G401 (cell line): ENCODE measurements around the gene TAF11. TPM values are rescaled to one million over a fixed set of nuclear protein-coding genes. Genes with fewer than 3 reads are reported as not detected.
A peak's percentile ranks its signal among the peaks of the same experiment; 100 is the strongest.
"Not testable (repeated sequence)": the region's sequence is repeated elsewhere in the genome, so short reads cannot be mapped to it uniquely, and the experiment has no call there.

Source experiments
- DNase-seq: peaks from one replicate; pipeline ENCODE4 v3.0.0-alpha.2; 2015; ENCODE audit warnings: low spot score
- in situ Hi-C: cut with HindIII; loops from 2 replicates; pipeline ENCODE4 v1.10.0; 2016; ENCODE audit warnings: low sequenced_read_pairs, mixed read lengths
- total RNA-seq: library from RNA; depleted of rRNA; stranded (reverse); fragments of >200 nt; shearing (Covaris generic); gene quantifications from 2 replicates; pipeline ENCODE4 v1.2.3, GENCODE V29; 2014

The TAF11 gene
- total RNA-seq, 1 experiment from 2014 or later, result 79.8 TPM

DNA sequence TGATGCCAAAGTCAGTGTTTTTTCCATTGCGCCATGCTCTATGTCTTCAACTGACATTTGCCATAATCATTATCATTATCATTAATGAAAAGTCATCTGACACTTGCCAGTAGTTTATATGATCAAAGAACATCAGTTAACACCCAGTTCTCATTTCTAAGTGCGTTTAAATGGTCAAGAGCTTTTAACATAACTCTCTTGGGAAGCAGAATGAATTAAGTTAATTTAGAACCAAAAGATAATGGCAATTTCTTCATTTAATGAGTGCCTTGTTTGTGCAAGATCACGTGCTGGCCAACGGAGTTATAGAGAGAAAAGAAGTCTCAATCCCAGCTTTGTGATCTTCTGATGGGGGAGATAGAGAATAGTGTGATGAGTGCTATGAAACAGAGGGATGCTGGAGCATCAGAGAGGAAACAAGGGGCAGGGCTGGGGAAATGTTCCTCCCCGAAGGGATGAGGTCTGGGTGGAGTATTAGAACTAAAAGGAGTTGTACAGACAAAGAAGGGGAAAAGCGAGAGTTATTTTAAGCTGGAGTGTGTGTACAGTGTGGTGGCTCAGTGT lies 21.6 kb upstream of the TAF11 start:
- no peak for DNase-seq
- in situ Hi-C loops, result no loop called here

DNA sequence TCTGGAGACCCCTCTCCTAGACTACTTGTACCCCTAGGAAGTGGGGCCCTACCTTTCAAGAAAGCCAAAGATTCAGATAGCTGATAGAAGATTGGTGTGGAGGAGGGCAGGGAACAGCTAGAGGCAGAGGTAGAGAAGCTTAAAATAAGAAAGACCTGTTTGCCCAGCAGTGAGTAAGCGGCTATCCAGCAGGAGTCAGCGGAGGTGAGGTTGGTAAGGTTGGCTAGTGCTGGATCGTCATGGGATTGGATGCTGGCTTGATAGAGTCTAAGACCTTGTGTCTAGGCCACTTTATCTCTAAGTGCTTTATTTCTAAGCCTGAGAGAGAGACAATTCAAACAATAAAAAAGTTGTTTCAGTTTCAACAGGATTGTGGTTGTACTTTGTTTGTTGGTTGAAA lies 20.4 kb upstream of the TAF11 start:
- in situ Hi-C loops, result no loop called here
- DNase-seq, result no peak

DNA sequence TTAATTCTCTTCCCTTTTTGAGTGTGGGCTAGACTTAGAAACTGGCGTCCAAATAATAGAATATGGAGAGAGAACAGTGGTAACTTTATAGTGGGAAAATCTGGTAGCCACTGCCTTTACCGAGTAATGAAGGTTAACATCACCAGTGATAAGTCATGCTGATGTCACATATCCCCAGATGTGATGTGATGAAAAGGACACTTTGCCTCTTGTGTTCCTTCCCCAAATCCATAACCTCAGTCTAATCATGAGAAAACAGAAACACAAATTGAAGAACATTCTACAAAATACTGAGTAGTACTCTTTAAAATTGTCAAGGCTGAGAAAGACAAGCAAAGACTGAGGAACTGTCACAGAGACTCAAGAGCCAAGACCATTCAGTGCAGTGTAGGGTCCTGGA lies 19.0 kb upstream of the TAF11 start:
- DNase-seq, result no peak
- in situ Hi-C loops, result no loop called here

DNA sequence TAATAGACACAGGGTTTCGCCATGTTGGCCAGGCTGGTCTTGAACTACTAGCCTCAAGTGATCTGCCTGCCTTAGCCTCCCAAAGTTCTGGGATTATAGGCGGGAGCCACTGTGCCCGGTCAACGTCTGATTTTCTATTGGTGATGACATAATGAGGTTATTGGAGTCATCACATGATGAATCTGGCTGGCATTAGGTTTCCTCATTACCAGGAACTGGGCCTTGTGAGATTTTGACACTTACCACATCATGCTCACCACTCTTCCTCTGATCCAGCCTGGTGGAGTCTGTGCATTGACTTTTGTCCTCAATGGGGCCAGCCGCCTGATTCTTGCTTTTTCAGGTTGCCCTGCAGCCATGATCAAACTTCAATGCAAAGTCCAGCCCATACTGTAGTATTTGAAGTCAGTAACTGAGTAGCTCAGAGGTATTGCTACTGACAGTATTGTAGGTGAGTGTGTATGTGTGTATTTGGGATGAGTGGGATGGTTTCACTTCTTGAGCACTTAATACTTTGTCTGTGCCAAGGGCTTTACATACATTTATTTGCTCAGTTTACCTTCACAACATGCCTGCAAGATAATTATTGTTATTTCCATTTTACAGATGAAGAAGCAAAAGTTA lies 17.3 kb upstream of the TAF11 start:
- in situ Hi-C loops, result no loop called here
- no peak for DNase-seq

DNA sequence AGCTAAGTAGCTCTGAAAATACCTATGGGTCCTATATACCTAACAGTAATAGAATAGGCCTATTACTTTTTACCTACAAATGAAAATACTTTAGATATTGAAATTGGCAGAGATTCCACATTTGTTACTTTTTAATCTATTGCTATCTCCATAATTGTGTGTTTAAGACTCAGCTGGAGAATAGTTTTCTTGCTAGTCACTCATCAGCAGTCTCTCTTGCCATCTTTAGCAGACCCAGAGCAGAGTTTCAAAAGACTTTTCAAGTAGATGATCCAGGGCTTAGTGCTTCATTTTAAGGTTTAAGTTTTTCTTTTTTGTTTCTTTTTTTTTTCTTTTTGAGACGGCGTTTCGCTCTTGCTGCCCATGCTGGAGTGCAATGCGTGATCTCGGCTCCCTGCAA lies 14.1 kb upstream of the TAF11 start:
- in situ Hi-C loops, result no loop called here
- no peak for DNase-seq

DNA sequence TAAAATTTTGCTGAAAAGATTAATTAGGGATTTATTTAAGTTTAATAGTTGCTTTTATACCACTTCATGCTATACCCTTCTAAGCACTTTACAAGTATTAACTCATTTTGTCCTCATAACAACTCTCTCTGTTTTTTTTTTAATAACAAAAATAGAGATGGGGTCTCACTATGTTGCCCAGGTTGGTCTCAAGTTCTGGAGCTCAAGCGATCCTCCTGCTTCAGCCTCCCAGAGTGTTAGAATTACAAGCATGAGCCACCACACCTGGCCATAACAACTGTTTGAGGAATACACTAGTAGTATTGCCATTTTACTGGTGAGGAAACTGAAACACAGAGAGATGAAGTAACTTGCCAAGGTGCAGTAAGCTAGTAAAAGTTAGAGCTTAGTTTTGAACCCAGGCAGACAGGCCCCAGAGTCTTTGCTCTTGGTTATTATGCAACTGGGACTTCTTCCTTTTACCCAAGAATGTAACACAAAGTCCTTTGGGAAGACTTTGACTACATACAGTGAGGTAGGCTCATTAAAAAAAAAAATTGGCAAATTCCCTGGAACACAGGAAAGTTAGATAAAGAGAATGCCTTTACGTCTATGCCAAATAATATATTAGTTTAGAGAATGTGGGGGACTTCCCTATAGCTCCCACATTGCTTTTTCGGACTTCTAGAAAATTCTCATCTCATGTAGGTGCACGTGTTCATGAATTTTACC lies 12.6 kb upstream of the TAF11 start:
- in situ Hi-C loops, result no loop called here
- DNase-seq, result no peak

DNA sequence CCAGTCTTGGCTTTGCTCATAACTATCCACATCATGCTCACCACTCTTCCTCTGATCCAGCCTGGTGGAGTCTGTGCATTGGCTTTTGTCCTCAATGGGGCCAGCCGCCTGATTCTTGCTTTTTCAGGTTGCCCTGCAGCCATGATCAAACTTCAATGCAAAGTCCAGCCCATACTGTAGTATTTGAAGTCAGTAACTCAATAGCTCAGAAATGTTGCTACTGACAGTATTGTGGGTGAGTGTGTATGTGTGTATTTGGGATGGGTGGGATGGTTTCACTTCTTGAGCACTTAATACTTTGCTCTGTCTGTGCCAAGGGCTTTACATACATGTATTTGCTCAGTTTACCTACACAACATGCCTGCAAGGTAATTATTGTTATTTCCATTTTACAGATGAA lies 11.9 kb upstream of the TAF11 start:
- DNase-seq, in situ Hi-C loops: not testable (repeated sequence)

DNA sequence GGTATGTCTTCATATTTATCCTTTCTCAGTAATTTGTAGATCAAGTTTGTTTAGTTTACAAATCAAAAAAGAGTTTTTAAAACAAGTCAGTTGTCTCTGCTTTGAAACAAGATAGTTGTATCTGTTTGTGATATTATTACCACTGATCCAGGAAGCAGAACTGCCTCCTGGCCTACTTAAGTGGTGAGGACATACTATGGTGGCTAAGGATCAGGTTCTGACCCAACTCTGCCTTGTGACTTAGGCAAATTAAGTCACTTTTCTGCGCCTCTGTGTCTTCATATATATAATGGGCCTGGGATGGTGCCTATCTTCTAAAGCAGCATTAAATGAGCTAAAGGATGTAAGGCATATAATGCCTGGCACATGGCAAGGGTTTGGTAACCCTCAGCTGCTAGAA lies 9.9 kb upstream of the TAF11 start:
- in situ Hi-C loops, result no loop called here
- no peak for DNase-seq

DNA sequence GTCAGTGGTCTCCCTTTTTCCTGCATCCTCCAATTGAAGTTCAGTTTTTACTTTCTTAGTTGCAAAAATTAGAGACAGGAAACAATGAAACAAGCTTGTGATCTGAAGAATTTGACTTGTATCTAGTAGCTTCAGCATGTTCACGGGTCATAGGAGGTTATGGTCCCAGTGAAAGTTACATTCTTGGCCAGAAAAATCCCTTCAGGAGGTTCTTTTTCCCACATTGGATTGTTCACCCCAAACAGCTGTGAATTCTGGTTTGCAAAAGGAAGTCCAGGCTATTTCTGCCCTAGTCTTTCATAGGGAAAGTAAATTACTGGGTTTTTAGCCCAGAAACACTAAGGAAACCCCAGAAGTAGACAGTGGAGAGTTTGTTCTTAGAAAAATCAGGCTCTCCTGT lies 9.3 kb upstream of the TAF11 start:
- DNase-seq, result no peak
- in situ Hi-C loops, result no loop called here

DNA sequence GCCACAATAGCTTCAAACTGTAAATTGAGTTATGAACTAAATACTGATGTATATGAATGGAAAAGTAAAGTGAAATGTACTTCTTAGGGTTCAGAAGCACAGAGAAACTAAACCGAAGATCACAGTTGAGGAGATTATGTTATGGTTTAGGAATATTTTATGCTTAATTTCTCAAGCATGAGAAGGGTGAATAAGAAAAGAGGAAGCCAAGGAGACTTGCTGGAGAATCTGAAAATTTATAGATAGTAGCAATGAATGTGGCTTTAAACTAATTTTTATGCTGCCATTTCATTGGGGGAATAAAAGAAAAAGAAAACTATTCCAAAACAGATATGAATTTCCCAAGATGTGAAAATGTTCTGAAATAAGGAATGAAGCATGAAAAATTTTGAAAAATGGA lies 6.9 kb upstream of the TAF11 start:
- in situ Hi-C loops, result no loop called here
- no peak for DNase-seq

DNA sequence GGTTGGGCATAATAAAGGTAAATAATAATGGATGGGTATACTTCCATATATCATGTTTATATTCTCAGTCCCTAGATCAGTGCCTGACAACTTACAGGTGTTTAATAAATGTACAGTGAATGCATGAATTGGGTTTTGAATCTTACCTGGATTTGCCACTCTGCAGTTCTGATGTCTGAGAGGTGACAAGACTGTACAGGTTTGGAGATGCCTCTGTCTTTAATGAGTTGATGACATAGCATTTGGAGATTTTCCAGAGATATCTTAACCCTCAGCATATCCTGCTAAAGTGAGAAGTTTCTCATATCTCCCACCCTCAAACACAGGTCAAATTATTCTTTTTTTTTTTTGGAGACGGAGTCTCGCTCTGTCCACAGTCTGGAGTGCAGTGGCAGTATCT lies 3.5 kb upstream of the TAF11 start:
- DNase-seq, result no peak

DNA sequence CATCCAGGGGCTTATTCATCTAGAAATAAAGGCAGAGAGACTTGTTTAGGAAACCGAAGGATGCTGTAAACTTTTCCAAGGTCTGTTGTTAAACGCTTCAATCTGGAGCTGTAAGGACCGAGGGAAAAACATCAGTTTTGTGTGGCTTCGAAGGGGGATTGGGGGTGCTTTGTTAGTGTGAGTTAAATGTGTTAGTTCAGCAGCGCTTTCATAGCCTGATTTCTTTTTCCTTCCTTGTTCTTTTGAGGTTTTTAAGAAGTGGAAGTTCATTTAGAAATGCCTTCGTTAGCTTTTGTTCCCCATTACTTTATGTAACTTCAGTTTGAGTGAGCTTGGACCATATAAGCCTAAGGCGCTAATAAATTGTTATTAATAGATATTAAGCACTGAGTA lies 2.7 kb upstream of the TAF11 start:
- in situ Hi-C loops, result no loop called here

More for the DNA sequence above, 3.5 kb upstream of the TAF11 start:
- in situ Hi-C loops, result no loop called here

DNA sequence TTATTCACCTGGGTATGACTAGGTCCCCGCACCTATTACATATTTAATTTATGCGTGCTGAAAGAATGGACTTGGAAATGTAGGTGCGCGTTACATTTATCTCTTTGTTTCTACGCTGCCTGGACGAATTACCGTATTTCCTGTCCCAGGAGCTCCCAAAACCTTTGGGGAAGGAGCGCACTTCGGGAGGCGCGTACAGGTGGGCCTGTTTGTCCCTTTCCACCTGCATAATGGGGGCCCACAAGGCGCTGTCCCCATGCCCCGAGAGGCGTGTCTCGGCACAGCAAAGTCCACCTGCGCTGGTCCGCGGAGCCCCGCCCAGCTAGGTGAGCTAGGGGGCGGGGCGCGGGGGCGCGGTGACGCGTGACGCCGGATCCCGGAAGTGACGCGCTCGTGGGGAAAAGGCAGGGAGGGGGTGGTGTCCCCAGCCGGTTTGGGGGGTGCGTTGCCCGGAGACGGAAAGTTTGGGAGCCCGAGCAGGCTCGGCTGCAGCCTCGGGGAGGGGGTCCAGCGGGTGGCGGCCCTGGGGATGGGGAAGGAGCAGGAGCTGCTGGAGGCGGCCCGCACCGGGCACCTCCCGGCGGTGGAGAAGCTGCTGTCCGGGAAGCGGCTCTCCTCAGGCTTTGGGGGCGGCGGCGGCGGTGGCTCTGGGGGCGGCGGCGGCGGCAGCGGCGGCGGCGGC lies 1.2 kb upstream of the TAF11 start, which contains the start of gene ANKS1A:
Gene ANKS1A (plus strand): TSS at position 382 of the 682 bp plus-strand sequence. CDS start 148 bp downstream, at position 530.
- DNase-seq, result peak; percentile 90
- in situ Hi-C loops, result no loop called here

More for the DNA sequence above, 2.7 kb upstream of the TAF11 start:
- DNase-seq, result no peak

DNA sequence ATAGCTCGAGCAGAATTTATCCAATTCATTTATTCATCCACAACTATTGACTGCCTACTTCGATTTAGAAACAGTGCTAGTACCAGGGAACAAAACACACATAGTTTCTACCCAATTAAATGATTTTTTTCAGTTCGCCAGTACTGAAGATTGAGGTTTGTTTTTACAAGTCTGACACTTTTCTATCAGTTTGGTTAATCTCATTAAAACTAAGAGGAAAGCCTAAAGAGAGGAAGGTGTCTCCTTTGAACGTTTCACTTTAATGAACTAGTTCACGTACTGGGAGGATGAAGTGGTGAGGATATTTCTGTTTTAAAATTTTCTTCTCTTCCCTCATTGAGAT lies 643 bp upstream of the TAF11 start:
- no peak for DNase-seq
- in situ Hi-C loops, result no loop called here

DNA sequence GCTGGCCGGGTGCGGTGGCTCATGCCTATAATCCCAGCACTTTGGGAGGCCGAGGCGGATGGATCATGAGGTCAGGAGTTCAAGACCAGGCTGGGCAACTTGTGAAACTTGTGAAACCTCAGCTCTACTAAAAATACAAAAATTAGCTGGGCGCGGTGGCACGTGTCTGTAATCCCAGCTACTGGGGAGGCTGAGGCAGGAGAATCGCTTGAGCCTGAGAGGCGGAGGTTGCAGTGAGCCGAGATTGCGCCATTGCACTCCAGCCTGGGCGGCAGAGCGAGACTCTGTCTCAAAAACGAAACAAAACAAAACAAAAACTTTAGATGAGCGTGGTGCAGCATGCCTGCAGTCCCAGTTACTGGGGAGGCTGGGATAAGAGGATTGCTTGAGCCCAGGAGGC lies 2.0 kb downstream of the TAF11 start:
- in situ Hi-C loops, DNase-seq: not testable (repeated sequence)

DNA sequence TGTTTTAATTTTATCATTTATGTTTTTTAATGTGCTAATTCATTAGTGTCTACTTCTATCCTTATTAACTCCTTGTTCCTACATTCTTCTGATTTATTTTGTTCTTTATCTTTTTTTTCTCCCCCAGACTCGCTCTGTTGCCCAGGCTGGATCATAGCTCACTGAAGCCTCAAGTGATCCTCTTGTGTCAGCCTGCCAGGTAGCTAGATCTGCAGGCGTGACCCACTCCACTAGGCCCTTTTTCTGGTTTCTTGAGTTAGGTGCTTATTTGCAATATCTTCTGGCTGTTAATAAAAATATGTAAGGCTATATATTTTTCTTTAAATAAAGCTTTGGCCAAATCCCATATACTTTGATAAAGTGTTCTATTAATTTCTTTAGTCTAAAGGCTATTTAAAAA lies 2.8 kb downstream of the TAF11 start:
- in situ Hi-C loops, result no loop called here
- no peak for DNase-seq

DNA sequence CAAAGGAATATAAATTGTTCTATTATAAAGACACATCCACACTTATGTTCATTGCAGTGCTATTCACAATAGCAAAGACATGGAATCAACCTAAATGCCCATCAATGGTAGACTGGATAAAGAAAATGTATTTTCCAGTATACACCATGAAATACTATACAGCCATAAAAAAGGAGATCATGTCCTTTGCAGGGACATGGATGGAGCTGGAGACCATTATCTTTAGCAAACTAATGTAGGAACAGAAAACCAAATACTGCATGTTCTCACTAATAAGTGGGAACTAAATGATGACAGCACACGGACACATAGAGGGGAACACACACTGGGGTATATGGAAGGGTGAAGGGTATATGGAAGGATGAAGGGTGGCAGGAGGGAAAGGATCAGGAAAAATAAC lies 3.8 kb downstream of the TAF11 start:
- DNase-seq, in situ Hi-C loops: not testable (repeated sequence)

DNA sequence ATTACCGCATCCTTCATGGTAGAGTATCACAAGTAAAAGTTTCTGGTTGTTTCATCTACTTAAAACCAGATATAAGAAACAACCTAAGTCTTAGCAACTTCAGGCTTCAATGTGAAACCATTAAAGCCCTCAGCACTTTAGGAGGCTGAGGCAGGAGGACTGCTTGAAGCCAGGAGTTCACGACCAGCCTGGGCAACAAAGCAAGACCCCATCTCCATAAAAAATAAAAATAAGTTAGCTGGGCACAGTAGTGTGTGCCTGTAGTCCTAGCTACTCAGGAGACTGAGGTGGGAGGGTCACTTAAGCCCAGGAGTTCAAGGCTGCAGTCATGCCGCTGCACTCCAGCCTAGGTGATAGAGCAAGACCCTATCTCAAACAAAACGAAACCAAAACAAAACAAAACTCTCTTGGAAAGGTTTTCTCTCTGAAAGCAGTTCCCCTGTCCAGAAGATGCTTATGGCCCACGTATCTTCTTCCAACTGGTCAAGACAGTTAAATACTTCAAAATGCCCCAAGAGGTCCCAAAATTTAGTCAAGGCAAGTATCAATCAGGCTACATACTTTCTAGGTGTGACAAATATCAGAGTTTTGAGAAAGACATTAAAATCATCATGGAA lies 9.9 kb downstream of the TAF11 start:
- in situ Hi-C loops, result no loop called here

DNA sequence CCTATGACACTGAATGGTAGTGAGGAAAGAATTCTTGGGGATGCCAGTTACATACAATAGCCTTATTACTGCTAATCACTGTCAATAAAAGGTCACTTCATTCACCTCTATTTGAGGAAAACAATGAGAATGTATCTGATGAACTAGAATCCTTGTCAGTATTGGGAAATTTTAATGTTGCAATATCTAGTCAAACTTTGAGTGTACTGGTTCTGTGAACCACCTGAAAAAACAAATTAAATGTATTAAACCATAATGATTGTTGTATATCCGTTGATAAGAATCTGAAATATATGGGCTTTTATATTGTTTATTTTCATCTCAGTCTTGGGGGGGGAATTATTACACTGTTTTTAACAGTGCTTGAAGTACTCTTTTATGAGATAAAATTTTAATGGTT lies 10.6 kb downstream of the TAF11 start:
- DNase-seq, result no peak
- in situ Hi-C loops, result no loop called here

More for the DNA sequence above, 9.9 kb downstream of the TAF11 start:
- DNase-seq, result no peak

DNA sequence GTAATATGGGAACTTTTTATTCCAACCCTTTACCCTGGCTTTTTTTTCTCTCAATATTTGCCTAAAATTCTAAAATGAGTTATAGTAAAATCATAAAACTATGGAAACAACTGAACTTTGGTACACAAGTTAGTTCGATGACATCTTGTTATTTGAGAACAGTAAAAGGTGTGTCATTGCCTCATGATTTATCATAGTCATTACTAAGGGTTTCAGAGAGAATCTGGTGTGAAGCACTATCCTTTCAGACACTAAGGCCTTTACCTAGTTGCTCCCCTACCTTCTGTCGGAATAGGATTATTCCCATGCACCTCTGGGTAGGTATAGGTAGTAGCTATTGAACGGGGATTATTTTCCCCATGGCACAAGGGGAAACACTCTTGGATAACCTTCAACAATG lies 11.4 kb downstream of the TAF11 start:
- DNase-seq, result no peak
- in situ Hi-C loops, result no loop called here
